GM21528 (cell line): ENCODE data around the gene RNF17.
"Not testable (repeated sequence)": the region's sequence is repeated elsewhere in the genome, so short reads cannot be mapped to it uniquely, and the experiment has no call there.

Experiments used
- ATAC-seq: cut with Tn5 transposase; IDR thresholded peaks from one replicate; pipeline ENCODE4 v1.9.1; 2021; ENCODE audit warnings: mild to moderate bottlenecking, moderate library complexity; ENCODE audit not compliant: unreplicated experiment, low FRiP score

RNF17 gene

DNA sequence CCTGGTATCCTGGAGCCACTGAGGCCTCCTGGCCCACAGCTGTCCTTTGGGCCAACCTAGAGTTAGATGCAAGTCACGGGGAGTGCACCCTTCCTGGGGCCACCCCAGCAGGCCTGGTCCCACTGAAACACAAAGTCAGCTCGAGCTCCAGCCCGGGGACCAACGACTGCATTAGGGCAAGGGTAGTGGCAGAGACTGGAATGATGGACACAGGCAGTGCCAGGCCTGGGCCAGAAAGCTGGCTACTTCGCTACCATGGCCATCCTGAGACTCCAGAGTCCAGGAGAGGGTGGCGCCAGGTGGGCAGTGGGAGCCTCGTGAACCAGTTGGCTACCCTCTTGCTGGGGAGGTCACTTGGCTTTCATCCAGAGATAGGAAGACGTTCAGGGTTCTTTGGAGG is 22.2 kb upstream of the RNF17 start:
- ATAC-seq, result no peak

DNA sequence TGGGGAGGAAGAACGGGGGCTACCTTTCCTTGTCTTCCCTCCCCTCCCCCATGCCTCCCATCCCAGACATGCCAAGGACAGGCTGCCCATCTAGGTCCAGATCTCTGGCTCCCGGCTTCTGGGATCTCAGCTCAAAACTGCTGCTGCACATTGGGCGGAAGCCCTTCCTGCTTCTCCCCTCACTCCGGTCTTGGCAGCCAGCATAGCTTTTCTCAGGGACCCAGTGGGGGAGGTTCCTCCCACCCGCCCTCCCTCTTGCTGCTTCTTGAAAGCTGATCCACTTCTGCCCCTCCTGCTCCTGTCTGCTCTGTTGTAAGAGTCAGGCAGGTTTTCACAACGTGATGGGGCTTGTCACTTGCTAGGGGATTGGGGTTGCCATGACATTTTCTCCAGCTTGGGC is 21.7 kb upstream of the RNF17 start:
- ATAC-seq, result no peak

DNA sequence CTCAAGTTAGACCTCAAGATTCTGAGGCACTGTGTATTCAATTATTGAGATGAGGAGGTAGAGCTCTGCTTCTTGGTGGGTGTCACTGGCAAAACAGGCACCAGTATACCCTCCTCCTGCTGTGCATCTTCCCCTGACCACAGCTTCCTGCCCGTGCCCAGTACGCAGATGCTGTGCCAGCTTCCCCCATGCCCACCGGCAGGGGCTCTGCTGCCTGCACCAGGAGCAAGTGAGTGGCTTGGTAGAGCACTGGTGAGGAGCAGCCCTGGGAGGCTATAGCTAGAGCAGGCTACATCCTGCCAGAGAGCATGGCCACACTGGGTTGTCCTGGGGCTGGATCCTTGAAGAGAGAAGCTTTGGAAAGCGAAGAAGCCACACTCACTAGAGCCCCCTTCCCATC is 21.0 kb upstream of the RNF17 start:
- ATAC-seq, result no peak

DNA sequence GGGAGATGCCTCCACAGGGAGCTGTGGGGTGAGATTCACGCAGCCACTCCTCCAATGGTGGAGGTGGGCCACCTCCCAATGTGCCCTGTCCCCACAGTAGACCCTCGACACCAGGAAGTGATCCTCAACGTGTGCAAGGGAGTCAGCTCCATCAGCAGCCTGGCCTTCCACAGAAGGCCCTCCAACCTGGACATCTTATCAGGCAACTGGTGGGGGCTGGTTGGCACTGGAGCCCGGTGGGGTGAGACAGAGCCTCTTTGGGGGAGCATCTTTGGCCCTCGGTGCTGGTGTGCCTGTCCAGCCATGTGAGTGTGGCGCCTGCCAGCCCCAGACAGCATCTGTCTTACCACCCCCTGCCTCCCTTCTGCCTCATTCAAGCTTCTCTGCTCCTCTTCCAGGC is 19.7 kb upstream of the RNF17 start:
- no peak for ATAC-seq

DNA sequence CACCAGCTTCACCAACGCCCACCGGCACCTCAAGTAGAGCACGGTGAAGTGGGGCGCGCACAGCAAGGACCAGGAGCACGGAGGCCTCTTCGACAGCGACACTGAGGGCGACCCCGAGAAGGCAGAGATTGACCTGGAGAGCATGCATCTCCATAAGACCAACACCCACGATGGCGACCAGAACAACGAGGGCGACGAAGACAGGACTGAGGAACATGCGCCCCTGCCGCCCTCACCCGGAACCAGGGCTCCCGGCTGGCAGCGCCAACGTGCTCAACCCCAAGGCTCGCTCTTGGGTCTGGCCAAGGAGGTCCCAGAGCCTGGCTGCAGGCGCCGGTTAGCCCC is 18.5 kb upstream of the RNF17 start:
- ATAC-seq, result no peak

DNA sequence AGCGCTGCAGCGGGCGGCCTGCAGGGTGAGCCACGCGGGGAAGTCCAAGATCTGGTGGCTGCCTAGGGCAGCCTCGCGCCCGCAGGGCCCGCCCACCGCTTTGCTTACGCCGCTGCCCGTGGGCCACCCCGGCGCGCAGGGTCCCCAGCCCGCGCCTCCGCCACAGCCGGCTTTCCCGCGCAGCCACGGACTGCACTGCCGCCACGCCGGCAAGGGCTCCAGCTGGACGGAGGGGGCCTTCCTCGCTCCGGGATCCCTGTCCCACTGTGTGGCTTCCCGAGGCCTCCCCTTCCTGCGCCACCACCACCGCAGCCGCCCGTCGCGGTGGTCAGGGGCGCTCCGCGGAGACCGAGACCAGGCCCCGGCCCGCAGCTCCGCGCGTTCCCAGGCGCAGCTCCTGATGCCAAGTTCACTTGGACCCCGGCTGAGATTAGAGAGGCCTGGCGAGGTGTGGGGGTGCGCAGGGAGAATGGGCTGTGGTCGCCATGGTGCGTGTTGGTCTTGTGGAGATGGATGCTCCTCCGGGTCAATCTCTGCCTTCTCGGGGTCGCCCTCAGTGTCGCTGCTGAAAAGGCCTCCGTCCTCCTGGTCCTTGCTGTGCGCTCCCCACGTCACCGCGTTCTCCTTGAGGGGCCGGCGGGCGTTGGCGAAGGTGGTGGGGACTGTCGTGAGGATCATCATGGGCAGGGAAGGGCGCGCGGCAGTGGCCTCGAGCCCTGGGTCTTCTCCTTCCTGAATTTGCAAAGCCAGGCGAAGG is 17.9 kb upstream of the RNF17 start:
- no peak for ATAC-seq

DNA sequence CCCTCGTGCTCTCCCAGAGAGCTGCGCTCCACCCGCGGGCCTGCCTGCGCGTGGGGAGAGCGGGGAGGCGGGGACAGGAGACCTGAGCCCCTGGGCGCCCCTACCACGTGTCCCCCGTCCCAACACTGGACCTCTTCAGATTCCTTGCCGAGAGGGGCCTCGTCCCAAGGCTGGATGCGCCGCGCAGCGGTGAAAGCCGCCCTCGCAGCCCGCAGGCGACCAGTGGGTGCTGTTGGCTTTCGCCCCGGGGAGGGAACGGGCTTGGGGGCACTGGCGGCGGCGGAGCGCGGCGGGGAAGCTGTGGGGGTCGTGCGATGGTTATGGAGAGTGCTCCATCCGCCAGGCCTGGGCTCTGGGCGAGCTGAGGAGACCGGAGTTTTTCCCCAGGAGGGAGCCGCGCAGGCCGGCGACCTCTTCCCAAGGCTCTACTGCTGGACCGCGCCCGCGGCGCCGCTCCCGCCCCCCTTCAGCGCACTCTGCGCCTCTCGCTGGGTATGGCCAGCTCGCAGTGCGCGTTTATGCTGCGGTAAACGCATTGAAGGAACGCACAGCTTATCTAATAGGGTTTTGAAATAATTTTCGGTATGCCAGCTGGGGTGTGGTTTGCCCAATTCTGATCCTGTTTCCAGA is 17.2 kb upstream of the RNF17 start:
- ATAC-seq, result no peak

DNA sequence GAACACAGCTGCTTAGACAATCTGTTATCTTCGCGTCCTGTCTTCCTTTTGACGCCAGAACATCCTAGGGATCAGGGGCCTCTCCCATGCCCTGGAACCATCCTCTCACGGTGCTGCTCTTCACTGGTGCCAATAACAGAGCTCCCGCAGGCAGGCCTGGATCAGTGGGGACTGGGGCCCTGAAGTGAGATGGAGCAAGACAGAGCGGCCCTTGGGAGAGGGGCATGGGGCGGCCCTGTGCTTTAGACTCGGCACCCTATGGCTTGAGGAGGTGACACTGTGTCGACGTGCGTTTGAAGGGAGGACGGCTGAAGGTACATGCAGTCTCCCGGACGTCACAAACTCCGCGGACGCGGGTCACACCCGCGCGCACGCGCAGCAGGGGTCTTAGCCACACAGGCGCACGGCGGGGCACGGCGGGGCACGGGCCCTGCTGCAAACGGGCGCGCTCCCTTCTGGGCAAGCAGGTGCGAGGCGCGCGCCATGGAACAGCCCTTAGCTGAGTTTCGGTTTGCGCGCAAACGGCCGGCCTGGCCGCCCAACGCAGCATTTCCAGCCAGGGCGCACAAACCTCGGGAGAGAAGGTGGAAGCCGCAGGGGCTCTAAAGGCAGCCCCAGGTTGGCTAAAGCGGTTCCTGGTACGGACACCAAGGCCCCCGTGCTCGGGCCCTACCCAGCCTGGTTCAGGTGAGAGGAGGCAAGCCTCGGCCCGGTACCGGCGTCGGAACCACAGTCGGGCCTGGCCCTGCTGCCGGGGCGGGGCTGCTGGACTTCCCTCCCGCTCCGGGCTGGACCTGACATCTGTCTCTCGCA is 16.5 kb upstream of the RNF17 start:
- ATAC-seq, result no peak

DNA sequence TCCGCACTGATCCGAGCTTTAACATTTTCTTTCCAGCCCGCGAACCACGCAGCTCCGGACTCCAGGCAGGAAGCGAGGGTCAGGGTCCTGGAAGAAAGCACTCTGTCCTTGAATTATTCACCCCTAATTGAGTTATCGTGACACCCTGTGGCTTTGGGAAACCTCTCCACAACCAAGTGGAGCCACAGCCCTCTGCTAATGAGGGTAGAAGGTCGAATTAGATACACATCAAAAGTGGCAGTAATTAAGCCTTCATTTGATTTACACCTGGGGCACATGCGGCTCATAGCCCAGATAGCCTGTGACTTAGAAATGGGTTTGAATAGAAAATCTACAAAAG is 15.9 kb upstream of the RNF17 start:
- ATAC-seq, result no peak

DNA sequence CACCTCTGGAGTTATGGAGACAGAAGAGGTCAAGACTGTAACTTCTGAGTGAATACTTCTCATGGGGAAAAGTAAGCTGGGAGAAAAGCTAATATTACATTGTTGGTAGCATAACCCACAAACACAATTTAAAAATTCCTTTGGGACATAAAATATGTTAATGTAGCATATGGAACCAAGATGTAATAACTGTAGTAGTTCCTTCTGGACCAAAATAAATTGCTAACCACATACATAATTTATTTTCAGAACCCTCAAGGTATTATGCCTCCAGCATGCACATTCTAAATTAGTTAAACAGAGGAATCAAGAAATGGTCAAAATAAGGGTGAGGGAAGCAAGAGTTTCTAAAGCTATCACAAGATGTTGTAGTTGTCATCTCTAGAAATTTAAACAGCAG is 4.8 kb upstream of the RNF17 start:
- no peak for ATAC-seq

DNA sequence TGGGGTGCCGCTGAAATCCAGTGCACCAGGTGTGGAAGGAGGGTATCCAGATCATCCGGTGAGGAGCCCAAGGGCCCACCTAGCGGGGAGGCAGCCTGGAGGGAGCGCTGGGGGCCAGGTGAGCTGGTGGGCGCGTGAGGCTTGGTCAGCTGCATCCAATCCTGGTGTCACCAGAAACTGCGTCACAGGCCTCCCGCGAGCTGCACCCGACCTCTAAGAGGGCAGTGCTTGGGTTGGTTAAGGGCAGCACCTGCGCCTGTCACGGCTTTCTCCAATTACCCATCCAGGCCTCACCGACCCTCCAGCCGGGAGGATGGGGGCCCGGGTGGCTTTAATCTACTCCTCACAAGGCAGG is 284 bp downstream of the RNF17 start:
- no peak for ATAC-seq

DNA sequence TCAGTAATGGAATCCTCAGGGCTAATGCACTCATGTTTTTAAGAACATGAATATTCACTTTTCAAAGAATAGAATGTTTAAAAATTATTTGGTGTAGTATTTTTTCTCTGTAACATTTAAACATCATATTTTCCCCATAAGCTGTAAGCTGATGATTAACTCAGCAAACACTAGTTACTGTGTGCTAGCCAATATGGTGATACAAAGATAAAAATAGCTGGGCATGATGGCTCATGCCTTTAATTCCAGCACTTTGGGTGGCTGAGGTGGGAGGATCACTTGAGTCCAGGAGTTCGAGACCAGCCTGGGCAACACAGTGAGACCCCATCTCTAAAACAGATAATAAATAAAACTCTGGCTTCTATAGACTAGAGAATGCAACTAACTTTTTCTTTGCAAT is 13.2 kb downstream of the RNF17 start:
- ATAC-seq, result no peak

DNA sequence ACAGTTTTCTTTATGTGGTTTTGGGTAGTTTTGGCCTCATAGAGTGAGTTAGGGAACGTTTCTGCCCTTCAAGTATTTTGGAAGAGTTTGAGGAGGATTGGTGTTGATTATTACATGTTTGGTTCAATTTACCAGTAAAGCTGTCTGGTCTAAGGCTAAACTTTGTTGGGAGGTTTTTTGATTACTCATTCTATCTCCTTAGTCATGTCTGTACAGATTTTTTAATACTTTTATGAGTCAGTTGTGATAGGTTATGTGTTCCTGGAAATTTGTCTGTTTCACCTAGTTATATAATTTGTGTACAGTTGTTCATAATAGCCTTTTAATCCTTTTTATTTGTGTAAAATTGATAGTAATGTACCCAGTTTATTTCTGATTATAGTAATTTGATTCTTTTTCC is 20.4 kb downstream of the RNF17 start:
- ATAC-seq, result no peak

DNA sequence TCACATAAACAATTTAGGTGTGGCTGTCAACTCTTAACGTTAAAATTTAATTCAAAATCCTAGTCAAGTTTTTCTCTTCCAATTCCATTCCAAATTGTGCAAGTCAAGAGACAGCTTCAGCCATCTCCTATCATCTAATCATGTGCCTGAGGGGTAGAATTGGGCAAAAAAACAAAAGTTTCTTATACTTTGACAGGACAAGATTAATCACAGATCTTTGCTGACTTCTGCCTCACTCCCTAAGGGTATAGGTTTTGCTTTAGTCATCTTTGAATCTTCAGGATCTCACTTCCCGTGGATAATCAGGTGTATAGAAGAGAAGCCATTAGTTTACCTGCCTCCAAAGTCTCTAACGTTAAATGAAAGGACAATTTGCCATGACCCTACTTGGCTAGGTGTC is 24.6 kb downstream of the RNF17 start:
- no peak for ATAC-seq

DNA sequence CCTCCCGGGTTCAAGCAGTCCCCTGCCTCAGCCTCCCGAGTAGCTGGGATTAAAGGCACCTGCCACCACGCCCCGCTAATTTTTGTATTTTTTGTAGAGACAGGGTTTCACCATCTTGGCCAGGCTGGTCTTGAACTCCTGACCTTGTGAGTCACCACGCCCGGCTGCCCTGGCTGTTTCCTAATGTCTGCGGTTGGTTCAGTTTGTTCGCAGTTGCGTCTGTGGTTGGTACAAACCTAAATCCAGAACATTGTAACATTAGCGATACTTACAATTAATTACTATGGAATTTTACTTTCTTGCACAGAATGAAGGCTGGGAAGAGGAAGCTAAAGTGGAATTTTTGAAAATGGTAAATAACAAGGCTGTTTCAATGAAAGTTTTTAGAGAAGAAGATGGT is 38.1 kb downstream of the RNF17 start:
- ATAC-seq, result no peak

DNA sequence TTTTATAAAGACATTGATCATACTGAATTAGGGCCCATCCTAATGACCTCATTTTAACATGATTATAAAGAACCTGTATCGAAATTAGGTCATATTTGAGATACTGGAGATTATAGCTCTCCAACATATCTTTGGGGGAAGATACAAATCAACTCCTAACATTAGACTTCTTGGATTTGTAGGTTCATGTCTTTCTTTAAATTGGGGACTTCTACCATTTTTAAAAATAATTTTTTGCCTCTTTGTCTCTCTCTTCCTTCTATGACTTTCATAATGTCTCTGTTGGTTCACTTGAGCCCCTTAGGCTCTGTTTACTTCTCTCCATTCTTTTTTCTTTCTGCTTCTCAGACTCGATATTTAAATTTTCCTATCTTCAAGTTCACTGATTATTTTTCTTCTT is 57.2 kb downstream of the RNF17 start:
- no peak for ATAC-seq

DNA sequence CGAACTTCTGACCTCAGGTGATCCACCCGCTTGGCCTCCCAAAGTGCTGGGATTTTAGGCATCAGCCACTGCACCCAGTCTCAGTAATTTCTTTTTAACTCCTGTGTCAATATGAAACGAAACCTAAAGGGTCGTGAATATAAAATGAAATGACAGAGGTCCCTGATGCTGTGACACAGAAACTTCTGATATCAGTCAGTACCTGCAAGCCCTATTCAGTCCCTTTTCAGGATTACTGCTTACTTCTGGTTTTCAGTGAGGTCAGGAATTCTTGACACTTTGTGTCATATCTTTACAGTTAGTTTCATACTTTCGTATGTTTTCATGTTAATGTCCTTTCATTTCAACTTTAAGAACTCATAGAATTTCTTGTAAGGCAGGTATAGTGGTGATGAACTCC is 58.7 kb downstream of the RNF17 start:
- ATAC-seq, result no peak

DNA sequence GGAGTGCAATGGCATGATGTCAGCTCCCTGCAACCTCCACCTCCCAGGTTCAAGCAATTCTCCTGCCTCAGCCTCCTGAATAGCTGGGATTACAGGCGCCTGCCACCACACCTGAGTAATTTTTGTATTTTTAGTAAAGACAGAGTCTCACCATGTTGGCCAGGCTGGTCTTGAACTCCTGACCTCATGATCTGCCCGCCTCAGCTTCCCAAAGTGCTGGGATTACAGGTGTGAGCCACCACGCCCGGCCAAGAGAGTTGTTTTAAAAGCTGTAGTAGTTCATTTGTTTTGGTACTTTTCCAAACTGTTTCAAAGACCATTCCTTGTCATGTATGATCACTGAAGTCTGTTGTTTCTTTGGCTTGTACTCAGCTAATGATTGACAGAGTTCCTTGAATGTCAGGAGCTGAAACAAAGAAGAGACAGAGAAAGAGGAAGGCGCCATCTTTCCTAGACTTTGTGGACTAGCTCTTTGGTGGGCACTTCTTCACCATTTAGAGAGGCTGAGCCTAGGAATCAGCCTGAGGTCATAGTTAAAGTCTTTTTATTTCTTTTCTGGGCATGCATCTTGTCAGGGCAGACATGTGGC is 59.2 kb downstream of the RNF17 start:
- not testable (repeated sequence) for ATAC-seq

DNA sequence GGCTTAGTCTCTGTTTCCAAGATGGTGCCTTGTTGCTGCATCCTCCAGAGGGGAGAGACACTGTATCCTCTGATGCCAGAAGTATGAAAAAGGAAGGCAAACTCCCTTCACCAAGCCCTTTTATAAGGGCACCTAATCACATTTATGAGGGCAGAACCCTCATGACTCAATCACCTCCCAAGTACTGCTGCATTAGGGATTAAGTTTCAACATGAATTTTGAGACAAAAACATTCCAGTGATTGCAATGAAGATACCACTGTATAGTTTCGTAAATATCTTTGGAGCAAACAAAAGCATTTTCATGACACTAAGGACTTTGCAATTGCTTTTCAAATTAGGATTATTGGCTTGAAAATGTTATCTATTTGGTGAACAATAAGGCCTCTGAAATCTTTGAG is 63.8 kb downstream of the RNF17 start:
- ATAC-seq, result no peak

DNA sequence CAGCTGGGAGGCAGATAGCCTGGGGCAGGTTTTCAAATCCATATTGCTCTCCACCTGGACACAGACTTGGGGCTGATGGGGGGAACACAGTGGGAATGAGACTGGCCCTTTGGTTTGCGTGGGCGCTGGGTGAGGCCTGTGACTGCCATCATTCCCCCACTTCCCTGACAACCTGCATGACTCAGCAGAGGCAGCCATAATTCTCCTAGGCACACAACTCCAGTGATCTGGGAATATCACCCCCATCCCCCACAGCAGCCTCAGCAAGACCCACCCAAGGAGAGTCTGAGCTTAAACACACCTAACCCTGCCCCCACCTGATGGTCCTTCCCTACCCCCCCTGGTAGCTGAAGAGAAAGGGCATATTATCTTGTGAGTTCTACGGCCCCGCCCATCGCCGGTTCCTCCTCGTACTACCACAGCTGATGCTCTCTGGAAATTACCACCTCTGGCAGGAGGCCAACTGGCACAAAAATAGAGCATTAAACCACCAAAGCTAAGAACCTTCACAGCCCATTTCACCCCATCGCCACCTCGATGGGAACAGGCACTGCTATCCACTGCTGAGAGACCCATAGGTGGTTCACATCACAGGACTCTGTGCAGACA is 71.0 kb downstream of the RNF17 start:
- ATAC-seq, result no peak

DNA sequence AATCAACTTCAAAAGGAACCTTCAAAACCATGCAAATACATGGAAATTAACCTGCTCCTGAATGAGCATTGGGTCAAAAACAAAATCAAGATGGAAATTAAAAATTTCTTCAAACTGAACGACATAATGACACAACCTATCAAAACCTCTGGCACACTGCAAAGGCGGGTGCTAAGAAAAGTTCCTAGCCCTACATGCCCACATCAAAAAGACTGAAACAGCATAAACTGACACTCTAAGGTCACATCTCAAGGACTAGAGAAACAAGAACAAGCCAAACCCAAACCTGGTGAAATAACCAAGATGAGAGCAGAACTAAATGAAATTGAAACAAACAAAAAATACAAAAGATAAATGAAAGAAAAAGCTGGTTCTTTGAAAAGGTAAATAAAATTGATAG is 73.6 kb downstream of the RNF17 start:
- ATAC-seq, result not testable (repeated sequence)
